ENCODE results near the gene GPA33.

DNA sequence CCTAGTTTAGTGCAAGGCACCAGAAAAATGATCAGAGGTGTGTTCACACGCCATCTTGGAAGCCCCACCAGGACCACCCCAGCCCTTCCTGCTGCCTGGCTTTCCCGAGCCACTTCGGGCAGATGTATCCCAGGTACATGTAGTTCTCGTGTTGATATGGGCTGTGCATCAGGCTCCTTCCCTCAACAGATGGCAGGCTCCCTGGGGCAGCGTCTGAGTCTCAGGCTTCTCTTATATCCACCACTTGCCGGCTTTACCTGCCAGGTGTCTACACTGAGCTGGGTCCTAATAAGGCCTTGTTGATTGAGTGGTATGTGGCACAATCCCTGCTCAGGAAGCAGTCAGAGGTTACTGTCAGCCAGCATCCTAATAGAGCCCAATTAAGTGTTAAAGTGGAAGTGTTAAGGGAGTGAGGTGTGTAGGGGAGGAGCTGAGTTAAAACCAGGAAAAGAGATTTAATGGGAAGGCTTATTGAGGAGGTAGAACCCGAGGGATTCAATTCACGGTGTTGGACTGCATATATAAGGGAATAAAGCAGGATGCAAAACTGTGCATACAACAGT, 8.5 kb downstream of the GPA33 start:
- no peak for TF ChIP-seq TAF1 (IDR thresholded peaks at IDR 0.05; ENCODE audit: borderline replicate concordance, insufficient read depth, low read length)
- TF ChIP-seq SIN3A (IDR thresholded peaks at IDR 0.05; ENCODE audit: borderline replicate concordance, insufficient read depth, low read length), result no peak
- TF ChIP-seq POLR2AphosphoS5 (IDR thresholded peaks at IDR 0.05; ENCODE audit: low read depth, low read length), result no peak
- no peak for TF ChIP-seq REST (IDR thresholded peaks at IDR 0.05; ENCODE audit: insufficient read depth in 1 of 2, low read depth in 2 of 2, low read length in 2 of 2)
- TF ChIP-seq FOXP2 (optimal IDR thresholded peaks at IDR 0.05; ENCODE audit: borderline replicate concordance, extremely low read depth, extremely low read length, insufficient read depth), result no peak
